ENCODE data around the gene CHD3. TPM values are rescaled to one million over a fixed set of nuclear protein-coding genes. Genes with fewer than 3 reads are reported as not detected.

Gene CHD3
- total RNA-seq, 4 donors from 2014 or later, result 78.9 to 117 (median 91.4) TPM

- 69 to 72% methylated on average over 9 of the region's 9 CpGs for WGBS, 2 donors
- Histone ChIP-seq H3K27ac (no peak overlapping the region), H3K27me3 (no peaks in the 10 kb centered on the region), H3K9me3 (no peaks in the 10 kb centered on the region), H3K4me3 (replicated peaks in 1 of 3) (no peak overlapping the region), H3K4me1 (peaks cover 4 to 8% of the 10 kb centered on the region in 2 donors), H3K36me3 (peaks cover 46 to 50% of the 10 kb centered on the region in 2 donors)
- no peak for TF ChIP-seq CTCF (IDR thresholded peaks at IDR 0.05)
- TF ChIP-seq POLR2A (IDR thresholded peaks at IDR 0.05), result no peak
- intact Hi-C loops (cut with DNase I), result loop anchor here (5.0 kb wide), 1 partner anchor 81 kb away; no protein-coding TSS in a partner anchor
- DNase-seq, result no peak
Measured at GRCh38 chr17:7911116-7911515, 22.5 kb downstream of the CHD3 start.

- Histone ChIP-seq H3K27me3 (no peaks in the 10 kb centered on the region), H3K36me3 (peaks cover 28 to 36% of the 10 kb centered on the region in 2 donors), H3K9me3 (no peaks in the 10 kb centered on the region), H3K4me1 (peaks cover 11 to 17% of the 10 kb centered on the region in 2 donors), H3K27ac (no peak overlapping the region), H3K4me3 (replicated peaks in 1 of 3) (no peak overlapping the region)
- TF ChIP-seq POLR2A (IDR thresholded peaks at IDR 0.05), result no peak
- peak; percentile 24 to 85 (median 62) for TF ChIP-seq CTCF (IDR thresholded peaks at IDR 0.05)
- 49 to 53% methylated on average over 3 of the region's 3 CpGs for WGBS, 2 donors
- intact Hi-C loops (cut with DNase I), result loop anchor here (5.0 kb wide), 1 partner anchor 79 kb away; no protein-coding TSS in a partner anchor
- peak in 1 of 2 donors; percentile 34 for DNase-seq
Measured at GRCh38 chr17:7912927-7913524, 24.4 kb downstream of the CHD3 start.

GRCh38 chr17:7915179-7915610 lies 26.6 kb downstream of the CHD3 start:
- intact Hi-C loops (cut with DNase I), result no loop called here
- Histone ChIP-seq H3K27me3 (no peaks in the 10 kb centered on the region), H3K4me3 (replicated peaks in 1 of 3) (peak overlapping the region in 2 of 3 donors; percentile 38 to 50), H3K4me1 (peaks cover 11 to 17% of the 10 kb centered on the region in 2 donors), H3K36me3 (peaks cover 15 to 19% of the 10 kb centered on the region in 2 donors), H3K27ac (peak overlapping the region; percentile 37 to 96 (median 74)), H3K9me3 (no peaks in the 10 kb centered on the region)
- TF ChIP-seq POLR2A (IDR thresholded peaks at IDR 0.05) (no peak), CTCF (IDR thresholded peaks at IDR 0.05) (no peak)
- WGBS, 2 donors, result 5 to 6% methylated on average over 13 to 15 of the region's 15 CpGs
- DNase-seq, result peak; percentile 12 to 20

- peak; percentile 97 for DNase-seq
- intact Hi-C loops (cut with DNase I), result no loop called here
- peak; percentile 6 to 81 for TF ChIP-seq POLR2A (IDR thresholded peaks at IDR 0.05)
- TF ChIP-seq CTCF (IDR thresholded peaks at IDR 0.05), result peak in 1 of 6 experiments; percentile 7
- Histone ChIP-seq H3K36me3 (peaks cover 11 to 13% of the 10 kb centered on the region in 2 donors), H3K4me3 (replicated peaks in 1 of 3) (peak within 1 kb of the TSS in 2 of 3 donors; percentile 47 to 50), H3K27me3 (no peaks in the 10 kb centered on the region), H3K27ac (peak within 1 kb of the TSS; percentile 94 to 96 (median 96)), H3K4me1 (peaks cover 11 to 17% of the 10 kb centered on the region in 2 donors), H3K9me3 (no peaks in the 10 kb centered on the region)
- 1 to 2% methylated on average over 29 to 74 of the region's 100 CpGs for WGBS, 2 donors
Measured at GRCh38 chr17:7915611-7916384, 27.2 kb downstream of the CHD3 start, which contains the start of gene RNF227. Gene RNF227 (minus strand): TSS chr17:7916289. CDS start chr17:7916195, 94 bp downstream.

Measured in thyroid gland (tissue), 4 donors.